Measurements from ENCODE around the gene ELOVL2.
"Not testable (repeated sequence)": the region's sequence is repeated elsewhere in the genome, so short reads cannot be mapped to it uniquely, and the experiment has no call there.

Gene ELOVL2

DNA sequence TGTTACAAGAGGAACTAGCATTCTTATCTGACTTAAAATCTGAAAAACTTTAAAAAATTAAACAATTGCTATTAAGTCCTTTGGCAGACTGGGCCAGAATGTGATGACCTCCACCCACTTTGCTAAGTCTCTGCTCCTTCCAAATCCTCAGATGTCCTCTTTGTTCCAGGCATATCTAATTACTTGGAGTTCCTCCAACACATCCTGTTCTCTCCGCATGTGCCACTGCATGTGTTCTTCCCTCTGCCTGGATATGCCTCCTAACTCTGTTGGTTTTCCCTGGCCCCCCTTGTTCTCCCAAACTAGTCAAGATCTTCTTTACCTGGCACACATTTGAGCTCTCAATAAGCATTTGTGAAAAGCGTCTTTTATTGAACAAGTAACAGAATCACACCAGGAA lies 23.1 kb downstream of the ELOVL2 start:
- DNase-seq = no peak

DNA sequence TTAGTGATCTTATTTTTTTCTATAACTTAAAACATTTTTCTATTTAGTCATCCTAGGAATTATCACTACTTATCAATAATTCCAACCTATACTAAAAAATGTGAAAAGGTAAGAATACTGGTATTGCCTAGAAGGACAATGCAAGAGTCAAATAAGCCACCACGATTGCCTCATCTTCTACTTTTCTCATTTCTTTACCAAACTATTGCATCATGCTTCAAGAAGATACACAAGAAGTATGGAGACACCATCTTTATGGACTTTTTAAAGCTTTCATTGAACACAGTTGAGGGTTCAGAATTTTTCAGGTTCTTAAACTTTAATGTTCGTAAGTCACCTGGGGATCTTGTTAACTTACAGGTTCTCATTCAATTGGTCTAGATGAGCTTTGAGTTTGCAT lies 25.9 kb downstream of the ELOVL2 start:
- no peak for DNase-seq

DNA sequence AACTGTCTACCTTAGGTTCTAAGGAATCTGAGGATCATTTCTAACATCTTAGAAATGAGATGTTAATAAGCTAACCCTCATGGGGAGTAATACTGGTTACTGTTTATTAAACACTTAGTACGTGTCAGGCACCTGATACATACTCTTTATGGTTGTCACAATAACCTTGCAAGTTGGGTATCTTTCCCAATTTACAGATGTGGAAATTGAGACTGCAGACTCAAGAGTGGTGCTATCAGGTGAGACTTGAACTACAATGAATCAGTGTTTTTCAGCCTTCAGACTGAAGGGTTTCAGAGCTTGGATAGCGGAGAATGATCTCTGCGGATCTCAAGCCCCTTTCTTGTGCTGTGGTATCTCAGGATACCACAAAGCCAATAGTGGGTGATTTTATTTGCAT lies 27.0 kb downstream of the ELOVL2 start:
- DNase-seq = no peak

DNA sequence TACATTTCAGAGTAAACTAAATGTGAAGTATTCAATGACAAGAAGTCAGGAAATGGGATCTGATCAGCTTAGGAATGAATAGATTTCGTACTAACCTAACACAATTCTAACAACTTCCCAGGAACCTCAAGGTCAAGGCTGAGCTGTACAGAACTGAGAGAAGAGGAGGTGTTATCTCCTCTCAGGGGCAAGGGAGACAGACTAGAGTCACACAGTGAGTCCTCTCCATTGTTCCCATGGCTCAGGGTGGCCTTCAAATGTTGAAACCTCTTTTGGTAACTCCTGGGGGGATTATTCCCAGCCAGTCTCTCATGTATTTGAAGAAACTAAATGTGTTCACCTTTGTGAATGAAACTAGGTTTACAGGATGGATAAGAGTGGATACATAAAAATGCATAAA lies 27.7 kb downstream of the ELOVL2 start:
- DNase-seq = no peak

DNA sequence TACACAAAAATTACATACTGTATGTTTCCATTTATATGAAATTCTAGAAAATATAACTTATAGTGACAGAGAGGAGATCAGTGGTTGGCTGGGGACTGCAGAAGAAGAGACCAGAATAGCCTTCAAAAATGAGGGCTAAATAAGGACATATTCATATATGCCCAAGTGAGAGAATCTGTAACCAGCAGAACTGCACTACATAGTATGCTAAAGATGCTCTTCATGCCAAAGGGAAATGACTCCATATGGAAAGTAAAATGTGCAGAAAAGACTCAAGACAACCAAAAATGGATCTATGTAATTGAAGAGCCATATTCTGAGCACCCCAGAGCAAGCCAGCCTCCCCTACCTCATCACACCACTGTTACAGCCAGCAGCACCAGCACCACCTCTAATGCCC lies 29.0 kb downstream of the ELOVL2 start:
- DNase-seq = no peak

DNA sequence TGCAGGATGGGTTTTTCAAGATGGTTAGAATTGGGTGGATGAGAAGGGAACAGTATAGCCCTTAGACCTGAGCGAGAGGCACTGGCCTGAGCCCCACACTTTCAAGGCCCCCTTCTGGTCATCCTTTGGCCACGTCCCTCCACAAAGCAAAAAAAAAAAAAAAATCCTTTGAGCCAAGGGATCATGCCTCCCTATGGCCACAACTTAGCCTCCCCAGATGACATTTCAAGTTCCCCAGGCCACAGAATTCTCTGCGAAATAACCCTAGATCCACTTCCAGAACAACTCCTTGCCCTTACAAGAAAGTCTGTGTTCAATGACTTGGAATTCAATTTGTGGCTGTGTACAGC lies 30.4 kb downstream of the ELOVL2 start:
- DNase-seq = no peak

DNA sequence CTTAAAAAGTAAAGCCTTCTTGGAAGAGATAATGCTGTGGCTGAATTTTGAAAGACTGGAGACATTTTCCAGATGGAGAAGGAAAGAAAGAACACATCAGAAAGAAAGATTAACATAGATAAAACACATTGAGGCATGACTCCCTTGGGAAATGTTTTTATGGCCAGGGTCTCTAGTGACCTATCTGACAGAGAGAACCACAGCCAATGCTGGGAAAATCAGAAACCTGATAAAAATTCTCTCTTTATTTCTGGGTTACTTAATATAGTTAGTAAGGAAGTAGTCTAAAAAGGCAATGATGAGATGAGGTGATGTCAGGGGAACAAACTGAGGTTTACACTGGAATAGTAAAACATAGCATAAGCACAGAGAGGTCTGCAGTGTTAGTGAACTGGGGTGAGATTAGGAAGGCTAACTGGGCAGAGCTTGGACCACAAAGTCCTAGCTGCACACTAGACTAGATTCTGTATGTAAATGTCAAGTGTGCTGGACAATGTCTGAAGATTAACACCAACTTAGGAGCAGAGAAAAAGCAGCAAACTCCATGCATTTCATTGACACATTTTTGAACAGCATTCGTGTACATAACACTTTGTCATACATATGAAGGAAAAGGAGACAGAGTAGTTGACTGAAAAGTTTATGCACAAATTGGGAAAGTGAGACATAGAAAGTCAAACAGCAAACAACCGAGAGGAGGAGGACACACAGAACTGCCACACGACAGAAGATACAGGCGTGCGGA lies 31.0 kb downstream of the ELOVL2 start:
- no peak for DNase-seq

DNA sequence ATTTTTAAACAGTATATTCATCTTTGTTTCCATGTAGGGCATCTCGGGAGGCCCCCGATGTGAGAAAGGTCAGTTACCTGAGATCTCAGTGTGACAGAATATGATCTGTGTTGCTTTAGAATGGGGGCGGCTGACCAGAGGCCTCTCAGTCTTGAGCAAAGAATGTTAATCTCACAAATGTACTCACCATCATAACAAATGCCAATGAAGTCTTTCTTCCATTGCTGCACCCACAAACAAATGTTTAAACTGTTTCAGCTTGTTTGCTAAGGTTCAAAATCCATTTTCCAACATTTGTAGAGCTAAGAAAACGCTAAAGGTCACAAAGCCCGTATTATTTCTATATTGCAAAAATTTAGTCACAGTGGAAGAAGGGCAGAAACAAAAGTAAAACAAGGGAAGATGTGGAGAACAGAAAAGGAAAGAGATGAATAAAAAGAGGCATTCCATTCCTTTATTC lies 31.8 kb downstream of the ELOVL2 start:
- DNase-seq = no peak

DNA sequence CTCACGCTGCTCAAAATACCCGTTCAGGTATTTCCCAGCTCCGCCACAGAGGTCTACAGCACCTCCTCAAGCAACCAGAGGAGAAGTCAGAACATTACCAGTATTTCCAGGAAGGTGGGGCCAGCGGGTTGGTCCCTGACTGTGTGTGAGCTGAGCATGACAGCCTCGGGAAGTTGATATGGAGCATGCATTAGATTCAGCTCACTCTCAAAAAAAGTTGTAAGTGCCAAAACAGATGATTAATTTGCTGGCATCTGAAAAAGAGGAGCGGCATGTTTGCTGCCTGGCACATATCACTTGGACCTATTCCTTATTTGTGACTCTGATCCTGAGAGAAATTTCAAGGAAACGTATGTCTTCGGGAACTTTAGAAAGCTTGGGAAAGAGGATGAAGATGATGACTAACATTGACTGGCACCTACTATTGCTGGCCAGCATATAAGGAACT lies 32.3 kb downstream of the ELOVL2 start:
- no peak for DNase-seq

DNA sequence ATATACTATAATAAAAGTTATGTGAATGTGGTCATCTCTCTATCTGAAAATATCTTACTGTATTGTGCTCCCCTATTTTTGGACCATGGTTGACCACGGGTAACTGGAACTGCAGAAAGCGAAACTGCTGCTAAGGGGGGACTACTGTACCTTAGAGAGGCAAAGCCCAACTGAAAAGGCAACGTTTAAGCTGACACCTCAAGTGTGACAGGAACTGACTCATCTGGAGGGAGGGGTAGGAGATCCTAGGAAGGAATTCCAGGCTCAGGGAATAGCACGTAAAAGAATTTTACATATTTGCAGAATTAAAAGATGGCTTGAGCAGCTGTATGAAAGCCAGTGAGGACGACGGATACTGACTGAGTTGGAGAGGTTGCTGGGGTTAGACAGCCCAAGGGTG lies 34.8 kb downstream of the ELOVL2 start:
- no peak for DNase-seq

DNA sequence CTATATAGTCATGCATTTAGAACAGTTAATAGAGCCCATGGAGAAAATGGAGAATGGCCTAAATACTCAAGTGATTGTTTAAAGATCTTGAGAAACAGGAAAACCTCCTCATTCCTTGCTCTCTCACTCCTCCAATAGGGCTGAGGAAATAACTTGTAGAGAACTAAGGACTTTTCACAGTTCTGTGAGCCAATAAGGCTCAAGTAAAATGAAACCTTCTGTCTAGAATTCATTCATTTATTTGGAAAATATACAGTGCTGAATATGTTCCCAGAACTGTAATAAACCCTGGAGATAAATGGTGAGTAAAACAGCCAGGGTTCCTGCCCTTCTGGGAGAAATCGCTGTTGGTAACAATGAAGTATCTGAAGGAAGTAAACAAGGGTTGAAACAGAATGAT lies 35.3 kb downstream of the ELOVL2 start:
- DNase-seq = no peak

DNA sequence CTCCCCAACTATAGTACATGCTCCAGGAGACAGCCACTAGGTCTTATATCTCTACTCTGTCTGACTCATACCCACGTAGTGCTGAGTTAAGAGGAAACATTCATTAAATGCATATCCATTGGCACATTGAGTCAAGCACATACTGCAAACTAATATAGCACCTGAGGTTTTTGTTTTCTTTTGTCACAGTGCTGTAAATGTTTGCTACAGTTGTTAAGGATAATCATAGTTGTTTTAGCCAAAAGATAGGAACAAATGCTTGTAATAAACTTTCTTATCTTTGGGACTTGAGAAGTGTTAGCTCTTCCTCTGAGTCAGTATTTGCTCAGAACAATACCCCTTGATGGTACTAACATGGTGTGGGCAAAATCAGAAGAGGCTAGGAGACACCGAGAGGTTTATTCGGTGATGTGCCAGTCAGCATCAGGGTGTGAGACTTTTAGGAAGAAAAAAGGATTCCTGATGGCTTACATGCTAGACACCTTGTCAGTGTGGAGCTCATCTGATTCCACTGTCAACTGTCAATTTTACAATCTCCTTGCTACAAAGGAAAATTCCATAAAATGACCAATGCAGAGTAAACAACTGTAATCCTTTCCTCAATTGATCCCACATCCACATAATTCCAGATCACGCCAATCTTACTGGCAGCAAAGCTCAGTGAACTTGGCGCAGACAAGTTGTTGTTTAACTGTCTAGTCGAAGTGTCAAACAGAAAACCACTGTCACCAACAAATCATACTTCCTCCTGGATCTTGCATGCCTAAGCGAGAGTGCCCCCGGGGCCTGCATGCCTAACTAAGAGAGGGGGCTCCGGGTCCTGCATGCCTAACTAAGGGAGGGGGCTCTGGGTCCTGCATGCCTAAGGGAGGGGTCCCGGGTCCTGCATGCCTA lies 36.1 kb downstream of the ELOVL2 start:
- no peak for DNase-seq

DNA sequence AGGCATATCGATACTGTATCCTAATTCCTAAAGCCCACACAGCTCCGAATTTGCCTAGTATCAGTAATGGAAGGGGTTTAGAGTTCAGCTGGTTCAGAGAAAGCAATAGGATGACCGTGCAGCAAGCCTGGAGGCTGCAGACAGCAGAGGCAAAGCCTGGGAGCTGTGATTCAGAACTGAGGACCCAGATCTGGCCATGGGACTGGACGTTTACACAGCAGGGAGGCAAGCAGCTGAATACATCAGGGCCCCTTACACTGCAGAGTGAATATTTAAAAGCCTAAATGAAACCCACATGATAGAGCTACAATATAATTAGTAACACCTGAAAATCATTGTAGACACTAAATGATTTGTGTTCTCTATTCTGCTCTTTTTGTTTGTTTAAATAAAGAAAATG lies 38.0 kb downstream of the ELOVL2 start:
- no peak for DNase-seq

DNA sequence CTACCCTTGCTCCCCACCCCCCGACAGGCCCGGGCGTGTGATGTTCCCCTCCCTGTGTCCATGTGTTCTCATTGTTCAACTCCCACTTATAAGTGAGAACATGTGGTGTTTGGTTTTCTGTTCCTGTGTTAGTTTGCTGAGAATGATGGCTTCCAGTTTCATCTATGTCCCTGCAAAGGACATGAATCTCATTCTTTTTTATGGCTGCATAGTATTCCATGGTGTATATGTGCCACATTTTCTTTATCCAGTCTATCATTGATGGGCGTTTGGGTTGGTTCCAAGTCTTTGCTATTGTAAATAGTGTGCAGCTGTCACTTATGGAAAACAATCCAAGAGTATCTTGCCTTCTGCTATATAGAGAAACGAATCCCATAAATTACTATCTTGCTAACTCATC lies 40.8 kb downstream of the ELOVL2 start:
- not testable (repeated sequence) for DNase-seq

DNA sequence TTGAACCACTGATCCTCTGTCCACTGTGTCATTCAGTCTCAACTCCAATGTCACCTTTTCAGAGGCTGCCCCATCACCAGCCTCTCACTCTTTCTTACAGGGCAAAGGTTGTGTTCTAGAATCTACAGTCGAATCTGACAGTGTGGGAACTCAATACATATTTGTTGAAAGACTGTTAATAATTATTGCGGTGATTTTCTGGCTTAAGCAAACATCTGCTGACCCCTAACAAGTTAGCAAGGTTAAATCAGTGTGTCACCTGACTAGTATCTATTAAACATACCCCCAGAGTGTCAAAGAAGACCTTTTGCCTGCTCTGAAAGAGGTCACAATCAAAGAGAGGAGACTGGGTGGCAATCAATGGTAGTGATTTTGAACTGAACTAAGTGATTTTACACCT lies 41.9 kb downstream of the ELOVL2 start:
- no peak for DNase-seq

DNA sequence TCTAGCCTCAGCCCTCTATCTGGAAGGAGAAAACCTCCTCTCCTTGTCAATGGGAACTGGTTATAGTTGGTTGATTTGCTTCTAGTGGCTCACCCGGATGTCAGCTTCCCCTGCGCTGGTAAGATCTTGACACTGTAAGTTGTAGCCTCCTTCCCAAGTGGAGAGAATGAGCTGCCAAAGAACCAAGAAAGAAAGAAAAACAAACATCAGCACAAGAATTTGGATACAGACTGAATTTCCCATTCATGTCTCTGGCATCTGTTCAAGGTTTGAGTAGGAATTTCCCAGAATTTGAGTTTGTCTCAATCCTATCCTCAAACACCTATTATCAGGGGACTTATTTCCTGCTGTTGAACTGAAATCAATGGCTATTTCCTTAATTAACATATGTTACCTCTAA lies 44.1 kb downstream of the ELOVL2 start:
- no peak for DNase-seq

DNA sequence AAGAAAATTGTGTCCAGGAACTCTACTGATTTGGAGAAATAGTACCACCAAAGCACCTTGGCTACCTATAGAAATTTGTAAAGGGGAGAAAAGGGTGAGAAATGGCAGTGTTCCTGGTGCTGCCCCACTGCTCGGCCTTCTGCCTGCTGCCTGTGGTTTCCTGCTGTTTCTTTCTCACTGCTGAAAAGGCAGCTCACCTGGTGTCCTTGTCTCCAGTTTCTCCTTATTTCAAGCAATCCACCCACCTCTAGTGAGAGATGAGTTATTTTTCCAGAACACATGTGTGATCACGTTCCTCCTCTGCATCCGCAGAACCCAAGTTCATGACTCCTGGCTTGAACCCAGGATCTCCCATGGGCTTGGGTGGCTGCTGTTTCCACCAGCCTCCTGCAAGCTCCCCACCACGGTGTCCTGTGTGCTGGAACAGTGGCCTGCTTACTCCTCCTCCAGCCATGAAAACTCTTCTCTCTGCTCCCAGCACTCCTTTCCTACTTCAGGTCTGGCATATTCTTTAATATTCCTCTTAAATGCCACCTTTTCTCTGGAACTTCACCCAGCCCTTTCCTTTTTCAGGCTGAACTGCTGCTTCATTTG lies 48.9 kb downstream of the ELOVL2 start:
- DNase-seq = no peak

DNA sequence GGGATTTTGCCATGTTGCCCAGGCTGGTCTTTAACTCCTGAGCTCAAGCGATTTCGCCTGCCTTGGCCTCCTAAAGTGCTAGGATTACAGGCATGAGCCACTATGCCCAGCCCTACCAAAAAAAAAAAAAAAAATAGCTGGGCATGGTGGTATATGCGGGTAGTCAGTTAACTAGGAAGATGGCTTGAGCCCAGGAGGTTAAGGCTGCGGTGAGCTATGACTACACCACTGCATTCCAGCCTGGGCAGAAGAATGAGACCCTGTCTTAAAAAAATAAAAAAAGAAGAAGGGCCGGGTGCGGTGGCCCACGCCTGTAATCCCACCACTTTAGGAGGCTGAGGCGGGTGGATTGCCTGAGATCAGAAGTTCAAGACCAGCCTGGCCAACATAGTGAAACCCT lies 50.2 kb downstream of the ELOVL2 start:
- DNase-seq = no peak

DNA sequence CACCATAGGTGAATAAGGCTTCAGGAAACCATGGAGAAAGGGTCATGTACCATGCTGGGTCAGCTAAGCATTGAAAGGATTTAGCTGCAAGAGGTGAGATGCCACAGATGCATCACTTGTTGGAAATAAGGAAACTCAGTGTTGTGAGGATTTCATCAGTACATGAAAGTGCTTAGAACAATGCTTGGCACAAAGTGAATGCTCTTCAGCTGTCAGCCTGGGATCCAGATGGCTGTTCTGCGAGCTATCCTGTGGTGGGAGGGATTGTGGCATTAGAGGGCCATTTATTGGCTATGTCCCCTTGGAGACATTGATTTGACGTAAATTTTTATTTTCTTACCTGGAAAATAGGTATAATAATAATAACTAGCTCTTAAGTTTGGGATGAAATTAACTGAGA lies 53.0 kb downstream of the ELOVL2 start:
- no peak for DNase-seq

DNA sequence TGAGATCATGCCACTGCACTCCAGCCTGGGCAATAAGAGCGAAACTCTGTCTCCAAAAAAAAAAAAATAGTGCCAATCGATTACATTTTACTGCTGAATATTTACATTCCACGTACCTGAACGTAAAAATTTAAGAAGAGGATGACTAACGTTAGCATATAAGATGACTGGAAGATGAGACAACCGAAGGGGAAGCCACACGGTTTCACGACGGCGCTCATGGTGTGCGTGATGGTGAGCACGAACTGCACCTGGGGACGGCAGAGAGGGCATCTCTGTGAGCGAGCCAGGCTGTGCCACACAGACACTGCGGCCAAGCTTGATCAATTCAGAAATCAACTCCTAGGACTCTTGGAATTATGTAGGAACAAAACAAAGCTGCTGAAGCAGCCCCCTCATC lies 54.5 kb downstream of the ELOVL2 start:
- DNase-seq = no peak

DNA sequence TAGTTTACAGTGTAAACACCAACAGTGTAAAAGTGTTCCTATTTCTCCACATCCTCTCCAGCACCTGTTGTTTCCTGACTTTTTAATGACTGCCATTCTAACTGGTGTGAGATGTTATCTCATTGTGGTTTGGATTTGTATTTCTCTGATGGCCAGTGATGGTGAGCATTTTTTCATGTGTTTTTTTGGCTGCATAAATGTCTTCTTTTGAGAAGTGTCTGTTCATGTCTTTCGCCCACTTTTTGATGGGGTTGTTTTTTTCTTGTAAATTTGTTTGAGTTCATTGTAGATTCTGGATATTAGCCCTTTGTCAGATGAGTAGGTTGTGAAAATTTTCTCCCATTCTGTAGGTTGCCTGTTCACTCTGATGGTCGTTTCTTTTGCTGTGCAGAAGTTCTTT lies 59.1 kb downstream of the ELOVL2 start:
- not testable (repeated sequence) for DNase-seq

DNA sequence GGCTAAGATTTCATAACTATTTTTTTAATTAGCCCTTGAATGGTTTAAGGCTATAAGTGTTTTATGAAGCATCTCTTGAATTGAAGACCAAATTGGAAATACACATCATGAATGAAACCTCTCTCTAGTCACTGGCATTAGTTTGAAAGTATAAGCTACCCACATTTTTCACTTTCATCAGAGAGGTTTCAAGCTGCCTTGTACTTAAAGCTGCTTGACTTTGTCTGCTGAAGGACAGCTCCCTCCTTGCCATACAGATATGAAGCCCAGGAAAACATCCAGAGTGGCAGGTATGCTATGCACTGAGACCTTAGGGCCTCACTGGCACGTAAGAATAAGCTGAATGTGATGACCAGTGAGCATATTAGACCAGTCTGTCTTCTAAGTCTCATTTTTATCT lies 62.7 kb downstream of the ELOVL2 start:
- DNase-seq = no peak

DNA sequence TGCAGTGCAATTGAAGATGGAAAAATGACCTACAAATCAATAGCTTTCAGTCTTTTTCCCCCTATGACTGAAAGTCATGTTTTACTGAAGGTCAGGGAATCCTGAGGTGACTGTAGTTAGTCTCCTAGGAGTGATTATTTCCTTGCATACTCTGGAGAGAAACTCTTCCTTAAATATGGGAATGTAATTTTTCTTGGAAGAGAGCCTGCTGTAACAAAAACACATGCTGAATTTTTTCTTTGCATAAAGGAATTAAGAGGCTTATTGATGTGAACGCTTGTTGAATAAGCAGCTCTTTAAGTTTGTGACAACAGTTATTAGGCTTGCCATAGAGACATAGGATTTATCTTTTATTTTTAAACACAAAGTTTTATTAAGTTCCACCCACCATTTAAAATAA lies 64.5 kb downstream of the ELOVL2 start:
- no peak for DNase-seq
